ENCODE data around the gene PHYHIPL. TPM values are rescaled to one million over a fixed set of nuclear protein-coding genes. Genes with fewer than 3 reads are reported as not detected.
"Not testable (repeated sequence)": the region's sequence is repeated elsewhere in the genome, so short reads cannot be mapped to it uniquely, and the experiment has no call there.

Gene PHYHIPL
- total RNA-seq, 4 donors from 2014 or later, result 0.39 to 1.7 (median 1.0) TPM

DNA sequence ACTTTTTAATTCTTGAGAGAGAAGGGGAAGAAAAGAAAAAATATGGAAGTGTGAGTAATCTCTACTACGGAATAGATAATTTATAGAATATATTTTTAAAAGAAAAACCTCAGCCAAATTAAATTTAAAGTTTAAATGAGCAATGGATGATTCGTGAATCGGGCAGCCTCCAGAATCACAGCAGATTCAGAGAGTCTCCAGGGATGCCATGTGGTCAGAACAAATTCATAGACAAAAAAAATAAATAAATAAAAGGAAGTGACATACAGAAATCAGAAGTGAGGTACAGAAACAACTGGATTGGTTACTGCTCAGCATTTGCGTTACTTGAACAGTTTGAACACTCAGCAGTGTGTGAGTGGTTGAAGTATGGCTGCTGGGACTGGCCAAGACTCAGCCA is 53.0 kb downstream of the PHYHIPL start:
- ATAC-seq, result no peak
- Histone ChIP-seq H3K9me3 (no peaks in the 10 kb centered on the region), H3K4me1 (no peaks in the 10 kb centered on the region), H3K36me3 (no peaks in the 10 kb centered on the region), H3K27ac (no peak overlapping the region), H3K4me3 (no peak overlapping the region), H3K27me3 (no peaks in the 10 kb centered on the region)
- 97 to 100% methylated on average over 4 of the region's 4 CpGs for WGBS, 2 donors (ENCODE audit: low coverage in 1 of 2)
- TF ChIP-seq POLR2A (IDR thresholded peaks at IDR 0.05) (no peak), EP300 (IDR thresholded peaks at IDR 0.05) (no peak)

DNA sequence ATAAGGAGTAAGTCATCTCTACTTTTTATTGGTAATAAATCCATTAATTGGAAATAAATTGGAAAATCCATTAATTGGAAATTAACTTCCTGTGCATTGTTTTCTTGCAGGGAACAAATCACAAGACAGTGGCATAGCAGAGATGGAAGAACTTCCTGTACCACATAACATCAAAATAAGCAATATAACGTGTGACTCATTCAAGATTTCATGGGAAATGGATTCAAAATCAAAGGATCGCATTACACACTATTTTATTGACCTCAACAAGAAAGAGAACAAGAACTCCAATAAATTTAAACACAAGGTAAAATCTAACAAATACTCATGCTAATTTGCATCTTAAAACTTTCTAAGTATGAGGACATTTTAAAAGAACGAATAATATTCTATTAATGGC is 57.8 kb downstream of the PHYHIPL start:
- 79 to 95% methylated on average over 3 of the region's 3 CpGs for WGBS, 2 donors (ENCODE audit: low coverage in 1 of 2)
- ATAC-seq, result no peak

DNA sequence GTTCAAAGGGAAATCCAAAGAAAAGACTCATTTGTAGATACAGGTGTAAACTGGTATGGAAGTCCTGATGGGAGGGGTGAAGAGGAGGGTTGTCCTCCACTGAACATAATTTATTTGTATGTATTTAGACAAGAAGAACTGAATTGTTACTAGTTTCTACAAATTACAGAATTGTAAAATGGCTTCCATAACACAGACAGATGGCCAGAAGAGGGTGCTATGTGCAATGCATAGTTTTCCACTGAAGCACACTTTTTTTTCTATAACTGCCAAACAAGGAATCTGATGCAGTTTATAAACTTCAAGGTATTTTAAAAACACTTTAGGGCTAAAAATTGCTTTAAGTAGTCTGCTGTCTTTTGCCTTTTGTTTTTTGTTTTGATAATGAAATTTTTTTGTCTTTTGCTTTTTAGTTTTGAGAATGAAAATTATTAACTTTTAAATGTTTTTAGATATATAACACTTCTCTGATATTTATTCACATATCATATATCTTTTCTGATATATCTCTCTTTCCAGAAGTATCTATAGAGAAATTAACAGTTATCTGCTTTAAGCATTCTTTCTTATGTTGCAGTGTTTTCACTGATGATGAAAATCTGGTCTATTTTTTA is 58.5 kb downstream of the PHYHIPL start:
- no peaks in the 10 kb centered on the region for H3K9me3 ChIP-seq
- TF ChIP-seq EP300 (IDR thresholded peaks at IDR 0.05) (no peak), POLR2AphosphoS5 (IDR thresholded peaks at IDR 0.05) (no peak), POLR2A (IDR thresholded peaks at IDR 0.05) (no peak)
- TF ChIP-seq, protein P1, sequence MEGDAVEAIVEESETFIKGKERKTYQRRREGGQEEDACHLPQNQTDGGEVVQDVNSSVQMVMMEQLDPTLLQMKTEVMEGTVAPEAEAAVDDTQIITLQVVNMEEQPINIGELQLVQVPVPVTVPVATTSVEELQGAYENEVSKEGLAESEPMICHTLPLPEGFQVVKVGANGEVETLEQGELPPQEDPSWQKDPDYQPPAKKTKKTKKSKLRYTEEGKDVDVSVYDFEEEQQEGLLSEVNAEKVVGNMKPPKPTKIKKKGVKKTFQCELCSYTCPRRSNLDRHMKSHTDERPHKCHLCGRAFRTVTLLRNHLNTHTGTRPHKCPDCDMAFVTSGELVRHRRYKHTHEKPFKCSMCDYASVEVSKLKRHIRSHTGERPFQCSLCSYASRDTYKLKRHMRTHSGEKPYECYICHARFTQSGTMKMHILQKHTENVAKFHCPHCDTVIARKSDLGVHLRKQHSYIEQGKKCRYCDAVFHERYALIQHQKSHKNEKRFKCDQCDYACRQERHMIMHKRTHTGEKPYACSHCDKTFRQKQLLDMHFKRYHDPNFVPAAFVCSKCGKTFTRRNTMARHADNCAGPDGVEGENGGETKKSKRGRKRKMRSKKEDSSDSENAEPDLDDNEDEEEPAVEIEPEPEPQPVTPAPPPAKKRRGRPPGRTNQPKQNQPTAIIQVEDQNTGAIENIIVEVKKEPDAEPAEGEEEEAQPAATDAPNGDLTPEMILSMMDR (IDR thresholded peaks at IDR 0.05), result peak; percentile 30 to 62 (median 44)
- H3K36me3 ChIP-seq, result no peaks in the 10 kb centered on the region
- no peak overlapping the region for H3K27ac ChIP-seq
- no peaks in the 10 kb centered on the region for H3K27me3 ChIP-seq
- no peak for ATAC-seq
- H3K4me1 ChIP-seq, result peaks cover 0 to 16% (median 0%) of the 10 kb centered on the region in 3 donors
- no peak overlapping the region for H3K4me3 ChIP-seq

More for the DNA sequence above, 57.8 kb downstream of the PHYHIPL start:
- H3K4me1 ChIP-seq, result peaks cover 0 to 16% (median 0%) of the 10 kb centered on the region in 3 donors
- H3K27me3 ChIP-seq, result no peaks in the 10 kb centered on the region
- TF ChIP-seq EP300 (IDR thresholded peaks at IDR 0.05) (no peak), POLR2A (IDR thresholded peaks at IDR 0.05) (no peak), POLR2AphosphoS5 (IDR thresholded peaks at IDR 0.05) (no peak)
- TF ChIP-seq, protein P1 (IDR thresholded peaks at IDR 0.05), result no peak
- H3K9me3 ChIP-seq, result no peaks in the 10 kb centered on the region
- H3K27ac ChIP-seq, result no peak overlapping the region
- no peaks in the 10 kb centered on the region for H3K36me3 ChIP-seq
- no peak overlapping the region for H3K4me3 ChIP-seq

DNA sequence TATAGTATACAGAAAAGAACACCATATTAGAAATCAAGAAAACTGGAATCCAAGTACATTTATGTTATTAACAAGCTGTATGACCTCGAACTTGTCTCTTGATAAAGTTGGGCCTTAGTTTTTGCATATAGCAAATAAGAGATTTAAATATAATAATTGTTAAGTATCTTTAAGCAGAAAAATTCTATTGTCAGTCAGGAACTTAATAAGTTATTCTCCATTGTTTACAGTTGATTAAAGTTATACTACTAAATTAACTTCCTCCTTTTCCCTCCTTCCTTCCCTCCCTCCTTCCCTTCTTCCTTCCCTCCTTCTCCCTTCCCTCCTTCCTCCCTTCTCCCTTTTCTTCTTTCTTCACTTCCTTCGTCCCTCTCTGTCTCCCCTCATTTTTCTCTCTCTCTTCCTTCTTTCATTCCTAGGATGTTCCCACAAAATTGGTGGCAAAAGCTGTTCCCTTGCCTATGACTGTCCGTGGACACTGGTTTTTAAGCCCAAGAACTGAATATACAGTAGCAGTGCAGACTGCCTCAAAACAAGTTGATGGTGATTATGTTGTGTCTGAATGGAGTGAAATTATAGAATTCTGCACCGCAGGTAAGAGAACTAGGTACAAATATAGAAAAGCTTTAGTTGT is 59.7 kb downstream of the PHYHIPL start:
- no peak overlapping the region for H3K4me3 ChIP-seq
- H3K4me1 ChIP-seq, result peaks cover 0 to 26% (median 0%) of the 10 kb centered on the region in 3 donors
- H3K9me3 ChIP-seq, result no peaks in the 10 kb centered on the region
- TF ChIP-seq POLR2AphosphoS5 (IDR thresholded peaks at IDR 0.05) (no peak), POLR2A (IDR thresholded peaks at IDR 0.05) (no peak), EP300 (IDR thresholded peaks at IDR 0.05) (no peak)
- TF ChIP-seq, protein P1 (IDR thresholded peaks at IDR 0.05), result no peak
- 87 to 98% methylated on average over 3 to 4 of the region's 4 CpGs for WGBS, 2 donors (ENCODE audit: low coverage in 1 of 2)
- H3K27ac ChIP-seq, result no peak overlapping the region
- H3K36me3 ChIP-seq, result no peaks in the 10 kb centered on the region
- no peak for ATAC-seq
- H3K27me3 ChIP-seq, result no peaks in the 10 kb centered on the region

DNA sequence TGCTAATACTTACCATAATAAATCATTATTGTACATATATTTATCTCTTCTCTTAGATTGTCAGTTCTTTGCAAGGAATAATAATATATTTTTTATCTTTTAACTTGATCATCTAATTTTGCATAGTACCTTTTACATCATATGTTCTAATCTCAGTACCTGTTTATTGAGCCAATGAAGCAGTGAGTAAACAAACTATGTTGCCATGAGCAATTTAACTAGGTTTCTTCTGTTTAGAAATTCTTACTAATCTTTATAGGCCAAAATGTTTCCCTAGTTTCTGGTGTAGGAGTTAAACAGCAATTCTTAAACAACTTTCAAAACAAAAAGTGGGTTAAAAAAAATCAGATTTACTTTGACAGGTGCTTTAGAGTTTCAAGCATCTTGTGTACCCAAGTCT is 61.3 kb downstream of the PHYHIPL start:
- Histone ChIP-seq H3K36me3 (no peaks in the 10 kb centered on the region), H3K9me3 (no peaks in the 10 kb centered on the region), H3K4me3 (no peak overlapping the region), H3K27me3 (no peaks in the 10 kb centered on the region), H3K27ac (no peak overlapping the region), H3K4me1 (peaks cover 0 to 31% (median 0%) of the 10 kb centered on the region in 3 donors)
- no peak for TF ChIP-seq EP300 (IDR thresholded peaks at IDR 0.05)
- no peak for TF ChIP-seq POLR2A (IDR thresholded peaks at IDR 0.05)
- TF ChIP-seq, protein P1 (IDR thresholded peaks at IDR 0.05), result no peak
- no peak for TF ChIP-seq POLR2AphosphoS5 (IDR thresholded peaks at IDR 0.05)
- ATAC-seq, result no peak

DNA sequence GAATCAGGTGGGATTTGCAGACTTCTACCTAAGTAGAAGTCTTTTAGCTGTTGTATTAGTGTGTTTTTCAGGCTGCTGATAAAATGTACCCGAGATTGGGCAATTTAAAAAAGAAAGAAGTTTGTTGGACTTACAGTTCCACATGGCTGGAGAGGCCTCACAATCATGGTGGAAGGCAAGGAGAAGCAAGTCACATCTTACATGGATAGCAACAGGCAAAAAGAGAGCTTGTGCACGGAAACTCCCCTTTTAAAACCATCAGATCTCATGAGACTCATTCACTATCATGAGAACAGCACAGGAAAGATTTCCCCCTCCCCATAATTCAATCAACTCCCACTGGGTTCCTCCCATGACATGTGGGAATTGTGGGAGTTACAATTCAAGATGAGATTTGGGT is 62.7 kb downstream of the PHYHIPL start:
- not testable (repeated sequence) for H3K36me3 ChIP-seq, ATAC-seq, H3K9me3 ChIP-seq, H3K4me3 ChIP-seq, H3K27me3 ChIP-seq, H3K27ac ChIP-seq
- peaks cover 0 to 31% (median 0%) of the 10 kb centered on the region in 3 donors for H3K4me1 ChIP-seq
- 0 to 95% methylated on average over 1 to 2 of the region's 2 CpGs for WGBS, 2 donors (ENCODE audit: low coverage in 1 of 2)

Measured in gastroesophageal sphincter (tissue), 4 donors.